Hepatocyte (in vitro differentiated cells): Measurements from ENCODE around the gene ST6GALNAC4.

Experiments
- EZH2 ChIP-seq: fragments of 200-600 bp; sonication (generic); IDR thresholded peaks from 2 replicates; pipeline ENCODE4 v1.6.1; 2016; ENCODE audit warnings: antibody characterized with exemption, mild to moderate bottlenecking, borderline replicate concordance
- EZH2phosphoT487 ChIP-seq: fragments of 200-600 bp; sonication (generic); IDR thresholded peaks from one replicate; pipeline ENCODE4 v1.6.1; 2018; ENCODE audit warnings: antibody characterized with exemption, mild to moderate bottlenecking, low read depth, moderate library complexity; ENCODE audit not compliant: unreplicated experiment, severe bottlenecking
- TF ChIP-seq, protein P1 (sequence below): fragments of 200-600 bp; sonication (generic); IDR thresholded peaks from 2 replicates; pipeline ENCODE4 v1.5.1; 2016; ENCODE audit warnings: antibody characterized with exemption, mild to moderate bottlenecking; ENCODE audit not compliant: poor library complexity

DNA sequence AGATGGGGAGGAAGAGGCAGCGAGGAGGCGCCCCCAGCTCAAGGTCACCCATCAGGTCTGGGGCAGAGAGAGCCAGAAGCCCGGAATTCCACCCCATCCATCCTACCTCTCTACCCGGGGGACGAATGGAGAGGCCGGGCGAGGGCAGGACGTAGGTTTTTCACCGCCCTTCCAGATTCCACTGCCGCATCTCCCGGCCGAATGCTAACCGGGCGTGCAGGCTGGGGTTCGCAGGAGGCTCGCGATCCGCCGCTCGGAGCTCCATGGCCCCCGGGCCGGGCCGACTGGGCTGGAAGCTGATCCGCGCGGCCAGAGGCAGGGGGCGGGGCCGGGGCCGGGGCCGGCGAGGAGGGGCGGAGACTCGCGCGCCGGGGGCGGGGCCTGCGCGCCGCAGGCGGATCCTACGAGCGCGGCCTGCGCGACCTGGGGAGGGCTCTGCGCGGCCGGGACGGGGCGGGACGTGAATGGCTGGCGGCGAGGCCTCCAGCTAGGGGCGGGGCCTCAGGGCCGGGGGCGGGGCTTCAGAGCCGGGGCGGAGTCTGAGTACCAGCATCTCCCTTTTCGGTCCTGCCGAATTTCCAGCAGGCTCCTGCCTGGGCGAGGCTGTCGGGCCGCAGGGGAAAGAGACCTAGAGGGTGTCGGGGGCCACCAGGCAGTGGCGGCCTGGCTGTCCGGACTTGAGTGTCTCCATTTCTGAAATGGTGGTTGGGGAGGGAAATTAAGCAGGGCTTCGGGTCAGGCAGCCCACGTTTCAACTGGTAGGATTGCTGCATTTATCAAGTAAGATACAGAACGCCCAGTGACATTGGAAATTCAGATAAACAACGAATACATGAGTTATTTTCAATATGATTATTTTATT is at the start of gene ST6GALNAC4:
- TF ChIP-seq, protein P1, sequence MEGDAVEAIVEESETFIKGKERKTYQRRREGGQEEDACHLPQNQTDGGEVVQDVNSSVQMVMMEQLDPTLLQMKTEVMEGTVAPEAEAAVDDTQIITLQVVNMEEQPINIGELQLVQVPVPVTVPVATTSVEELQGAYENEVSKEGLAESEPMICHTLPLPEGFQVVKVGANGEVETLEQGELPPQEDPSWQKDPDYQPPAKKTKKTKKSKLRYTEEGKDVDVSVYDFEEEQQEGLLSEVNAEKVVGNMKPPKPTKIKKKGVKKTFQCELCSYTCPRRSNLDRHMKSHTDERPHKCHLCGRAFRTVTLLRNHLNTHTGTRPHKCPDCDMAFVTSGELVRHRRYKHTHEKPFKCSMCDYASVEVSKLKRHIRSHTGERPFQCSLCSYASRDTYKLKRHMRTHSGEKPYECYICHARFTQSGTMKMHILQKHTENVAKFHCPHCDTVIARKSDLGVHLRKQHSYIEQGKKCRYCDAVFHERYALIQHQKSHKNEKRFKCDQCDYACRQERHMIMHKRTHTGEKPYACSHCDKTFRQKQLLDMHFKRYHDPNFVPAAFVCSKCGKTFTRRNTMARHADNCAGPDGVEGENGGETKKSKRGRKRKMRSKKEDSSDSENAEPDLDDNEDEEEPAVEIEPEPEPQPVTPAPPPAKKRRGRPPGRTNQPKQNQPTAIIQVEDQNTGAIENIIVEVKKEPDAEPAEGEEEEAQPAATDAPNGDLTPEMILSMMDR, result no peak
- TF ChIP-seq EZH2, result no peak
- TF ChIP-seq EZH2phosphoT487, result no peak
